GM21515 (cell line): ENCODE data around the gene NANS.
"Not testable (repeated sequence)": the region's sequence is repeated elsewhere in the genome, so short reads cannot be mapped to it uniquely, and the experiment has no call there.

Experiments
- ATAC-seq: cut with Tn5 transposase; IDR thresholded peaks from one replicate; pipeline ENCODE4 v1.9.1; 2021; ENCODE audit not compliant: unreplicated experiment

NANS gene, protein sequence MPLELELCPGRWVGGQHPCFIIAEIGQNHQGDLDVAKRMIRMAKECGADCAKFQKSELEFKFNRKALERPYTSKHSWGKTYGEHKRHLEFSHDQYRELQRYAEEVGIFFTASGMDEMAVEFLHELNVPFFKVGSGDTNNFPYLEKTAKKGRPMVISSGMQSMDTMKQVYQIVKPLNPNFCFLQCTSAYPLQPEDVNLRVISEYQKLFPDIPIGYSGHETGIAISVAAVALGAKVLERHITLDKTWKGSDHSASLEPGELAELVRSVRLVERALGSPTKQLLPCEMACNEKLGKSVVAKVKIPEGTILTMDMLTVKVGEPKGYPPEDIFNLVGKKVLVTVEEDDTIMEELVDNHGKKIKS

DNA sequence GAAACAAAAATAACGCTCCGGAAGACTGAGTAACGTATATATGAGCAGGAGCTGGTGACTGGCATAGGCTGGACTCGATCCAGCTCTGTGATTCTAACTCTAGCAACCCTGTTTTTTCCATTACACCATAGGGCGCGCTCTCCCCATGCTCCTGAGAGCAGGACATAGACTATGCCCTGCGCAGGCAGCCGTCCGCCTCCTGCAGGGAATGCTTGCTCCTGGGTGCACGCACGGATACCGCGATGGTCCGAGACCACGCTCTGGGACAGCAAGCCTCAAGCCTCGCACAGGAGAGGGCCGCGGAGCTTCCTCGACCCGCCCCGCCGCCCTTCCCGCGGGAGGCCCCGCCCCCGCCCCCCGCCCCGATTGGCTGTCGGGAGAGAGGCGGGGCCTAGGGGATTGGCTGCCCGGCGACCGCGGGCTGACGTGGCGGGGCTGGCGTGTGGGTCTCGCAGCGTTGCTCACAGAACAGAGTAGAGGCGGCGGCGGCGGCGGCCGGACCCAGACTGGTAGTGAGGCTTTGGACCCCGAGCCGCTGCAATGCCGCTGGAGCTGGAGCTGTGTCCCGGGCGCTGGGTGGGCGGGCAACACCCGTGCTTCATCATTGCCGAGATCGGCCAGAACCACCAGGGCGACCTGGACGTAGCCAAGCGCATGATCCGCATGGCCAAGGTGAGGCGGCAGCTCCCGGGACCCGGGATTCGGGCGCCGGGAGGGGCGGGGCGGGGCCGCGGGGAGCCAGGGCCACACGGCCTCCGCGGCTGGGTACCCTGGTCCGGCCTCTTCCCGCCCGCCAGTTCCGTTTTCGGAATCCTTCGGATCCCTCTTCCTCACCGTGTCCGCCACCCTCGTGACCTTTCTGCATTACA, at the start of gene NANS:
Gene NANS (plus strand): TSS at position 464 of the 869 bp plus-strand sequence. CDS start 77 bp downstream, at position 541.
- ATAC-seq = peak; percentile 93

DNA sequence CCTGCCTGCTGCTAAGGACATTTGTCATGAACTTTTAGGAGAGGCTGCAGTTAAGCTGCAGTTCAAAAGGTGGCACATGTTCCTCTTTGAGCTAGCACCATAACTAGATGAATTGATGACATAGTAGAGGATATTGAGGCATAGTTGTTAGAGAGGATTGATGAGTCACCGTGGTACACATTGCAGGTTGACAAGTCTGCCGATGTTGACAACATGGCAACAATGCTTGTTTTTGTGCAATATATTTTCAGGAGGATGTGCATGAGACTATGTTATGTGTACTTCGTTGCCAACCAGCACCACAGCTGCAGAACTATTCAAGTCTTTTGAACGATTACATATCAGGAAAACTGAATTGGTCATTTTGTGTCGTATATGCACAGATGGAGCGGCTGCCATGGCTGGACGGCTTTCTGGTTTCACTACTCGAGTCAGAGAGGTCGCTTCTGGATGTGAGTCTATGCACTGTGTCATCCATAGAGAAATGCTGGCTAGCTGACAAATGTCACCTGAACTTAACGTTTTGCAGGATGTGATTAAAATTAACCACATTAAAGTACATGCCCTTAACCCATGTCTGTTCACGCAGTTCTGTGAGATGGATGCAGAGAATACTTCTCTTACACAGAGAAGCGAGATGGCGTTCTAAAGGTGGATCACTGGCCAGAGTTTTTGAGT, 49.1 kb upstream of the NANS start:
- no peak for ATAC-seq

DNA sequence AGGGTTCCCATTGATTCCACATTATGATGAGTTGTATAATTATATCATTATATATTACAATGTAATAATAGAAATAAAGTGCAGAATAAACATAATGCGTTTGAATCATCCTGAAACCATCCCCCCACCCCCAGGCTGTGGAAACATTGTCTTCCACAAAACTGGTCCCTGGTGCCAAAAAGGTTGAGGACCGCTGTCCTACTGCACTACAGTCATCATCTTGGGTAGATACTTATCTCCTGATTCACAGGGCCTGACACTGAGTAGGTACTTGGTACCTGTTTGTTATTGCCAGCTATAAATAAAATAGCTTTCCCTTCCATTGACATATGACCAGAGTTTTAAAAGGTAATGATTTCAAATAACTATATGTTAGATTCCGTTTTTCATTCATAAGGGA, 47.8 kb upstream of the NANS start:
- no peak for ATAC-seq

DNA sequence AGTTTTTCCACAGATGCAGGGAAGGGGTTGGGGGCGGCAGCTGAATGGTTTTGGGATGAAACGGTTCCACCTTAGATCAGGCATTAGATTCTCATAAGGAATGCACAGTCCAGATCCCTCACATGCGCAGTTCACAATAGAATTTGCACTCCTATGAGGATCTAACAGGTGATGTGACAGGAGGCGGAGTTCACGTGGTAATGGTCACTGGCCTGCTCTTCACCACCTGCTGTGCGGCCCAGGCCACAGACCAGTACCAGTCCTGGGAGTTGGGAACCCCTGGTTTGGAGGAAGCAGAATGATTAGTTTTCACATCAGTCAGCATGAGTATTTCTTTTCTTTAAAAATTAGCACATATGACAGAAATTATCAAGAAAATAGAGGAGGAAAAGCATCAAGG, 47.1 kb upstream of the NANS start:
- ATAC-seq = no peak

DNA sequence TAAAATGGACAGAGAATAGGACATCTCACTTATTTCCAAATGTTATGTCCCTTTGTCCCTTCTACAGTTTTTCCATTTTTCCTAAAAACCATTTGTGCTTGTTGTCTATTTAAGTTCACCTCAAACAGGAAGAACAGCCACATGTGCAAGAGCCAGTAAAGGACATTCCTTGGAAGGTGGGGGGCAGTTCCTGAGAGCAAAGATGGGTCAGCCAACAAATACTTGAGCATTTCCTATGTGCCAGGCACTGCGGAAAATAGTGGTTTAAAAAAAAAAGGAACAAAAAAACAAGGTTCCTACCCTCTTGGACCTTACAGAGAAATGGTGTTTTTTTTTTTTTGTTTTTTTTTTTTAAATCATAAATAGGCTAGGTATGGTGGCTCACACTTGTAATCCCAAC, 46.6 kb upstream of the NANS start:
- ATAC-seq = no peak

DNA sequence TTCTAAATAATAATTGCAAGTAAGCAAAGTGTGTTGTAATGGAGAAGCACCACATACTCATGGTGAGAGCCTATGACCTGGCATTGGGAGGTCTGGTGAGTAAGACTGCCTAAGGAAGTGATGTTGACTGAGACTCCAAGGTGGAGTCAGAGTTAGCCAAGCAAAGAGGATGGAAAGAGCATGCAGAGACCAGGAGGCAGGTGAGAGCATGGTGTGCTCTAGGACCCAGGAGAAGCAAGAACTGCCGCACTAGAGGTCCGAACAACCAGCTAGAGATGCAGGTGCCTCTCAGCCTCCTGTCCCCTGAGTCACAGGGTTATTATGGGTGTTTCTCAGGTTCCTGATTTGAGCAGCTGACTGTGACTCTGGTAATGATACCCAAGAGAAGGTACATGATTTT, 46.1 kb upstream of the NANS start:
- ATAC-seq = peak; percentile 82

DNA sequence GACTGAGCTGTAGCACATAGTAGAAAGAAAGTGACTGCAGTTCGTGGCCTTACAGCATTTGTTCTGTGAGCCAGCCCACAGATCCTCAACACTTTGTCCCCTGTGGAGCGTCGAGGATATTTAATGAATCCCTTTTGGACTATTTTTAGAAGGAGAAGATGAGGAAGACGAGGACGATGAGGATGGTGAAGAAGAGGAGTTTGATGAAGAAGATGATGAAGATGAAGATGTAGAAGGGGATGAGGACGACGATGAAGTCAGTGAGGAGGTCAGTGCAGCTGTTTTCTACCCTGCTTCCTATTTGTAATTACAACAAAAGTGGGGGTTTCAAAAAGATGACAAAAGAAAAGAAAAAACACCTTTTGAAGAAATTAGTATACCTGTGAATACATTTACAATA, 45.4 kb upstream of the NANS start:
- ATAC-seq = no peak

DNA sequence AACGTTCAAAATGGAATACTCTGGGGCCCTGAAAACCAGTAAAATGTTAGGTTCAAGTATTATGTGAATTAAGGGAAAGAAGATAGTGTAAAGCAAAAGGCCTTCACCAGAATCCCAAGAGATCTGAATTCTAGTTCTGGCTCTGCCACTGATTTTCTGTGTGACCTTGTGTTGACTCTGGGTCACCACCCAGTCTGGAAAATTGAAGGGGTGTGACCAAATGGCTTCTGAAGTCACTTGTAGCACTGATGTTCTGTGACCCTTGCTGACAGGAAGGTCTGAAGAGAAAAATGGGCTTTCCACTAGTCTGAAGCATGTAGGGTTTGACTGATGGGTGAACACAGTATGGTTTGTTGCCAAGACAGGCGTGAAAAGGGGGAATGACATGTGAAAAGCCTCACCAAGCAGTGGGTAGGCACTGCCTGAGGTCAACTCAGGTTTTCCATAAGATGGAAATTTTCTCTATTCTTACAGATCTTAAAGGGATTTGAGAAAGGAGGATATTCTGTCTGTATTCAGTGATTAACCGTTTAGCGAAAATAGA, 40.3 kb upstream of the NANS start:
- ATAC-seq = no peak

DNA sequence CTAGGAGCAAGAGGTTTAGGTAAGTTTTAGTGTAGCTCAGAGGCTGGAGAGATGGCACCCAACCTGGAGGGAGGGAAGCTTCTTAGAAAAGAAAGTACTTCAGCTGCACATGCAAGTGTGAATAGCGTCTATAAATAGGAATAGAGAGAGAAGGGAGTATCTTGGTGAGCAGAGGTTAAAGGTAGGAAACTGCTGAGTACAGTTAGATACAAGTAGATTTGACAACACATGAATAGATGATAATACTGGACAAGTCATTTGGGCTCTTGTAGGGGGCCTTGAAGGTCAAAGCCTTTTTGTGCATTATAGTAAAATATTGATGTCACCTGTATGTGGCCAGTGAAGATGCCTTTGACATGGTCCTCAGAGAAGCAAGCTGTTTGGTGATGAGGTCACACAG, 39.2 kb upstream of the NANS start:
- ATAC-seq = no peak

DNA sequence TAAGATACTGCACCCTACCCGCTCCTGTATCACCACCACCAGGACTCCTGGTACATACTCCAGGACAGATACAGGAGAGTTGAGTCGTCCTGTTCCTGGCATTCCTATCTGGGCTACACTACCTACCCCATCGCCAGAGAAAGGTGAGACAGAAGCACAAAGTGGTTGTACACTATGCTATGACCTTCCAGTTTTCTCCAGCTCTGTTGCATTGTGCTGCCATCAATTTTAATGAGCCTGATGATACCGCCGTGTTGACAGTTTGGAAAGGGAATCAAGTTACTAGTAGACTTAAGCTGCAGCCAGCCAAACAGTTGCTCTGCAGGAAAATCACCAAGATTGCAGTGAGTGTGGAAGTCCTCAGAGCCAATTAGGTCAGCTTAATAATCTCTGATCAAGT, 38.2 kb upstream of the NANS start:
- no peak for ATAC-seq

DNA sequence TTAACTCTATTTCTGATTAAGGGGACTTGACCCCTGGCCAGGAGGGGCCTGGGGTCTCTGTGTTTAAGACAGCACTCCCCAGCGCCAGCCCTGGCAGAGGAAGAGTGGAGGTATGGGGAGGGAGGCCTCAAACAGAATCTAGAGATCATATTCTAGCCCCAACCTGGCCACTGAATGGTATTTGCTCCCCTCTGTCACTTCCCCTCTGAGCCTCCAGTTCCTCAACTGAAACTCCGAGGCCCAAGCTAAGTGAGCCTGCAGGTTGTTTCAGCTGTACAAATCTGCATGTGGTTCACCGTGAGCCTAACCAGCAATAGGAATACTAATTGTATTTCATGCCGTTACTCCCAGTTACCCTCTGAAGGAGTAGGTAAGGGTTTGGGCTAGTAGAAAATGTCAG, 37.4 kb upstream of the NANS start:
- ATAC-seq = no peak

DNA sequence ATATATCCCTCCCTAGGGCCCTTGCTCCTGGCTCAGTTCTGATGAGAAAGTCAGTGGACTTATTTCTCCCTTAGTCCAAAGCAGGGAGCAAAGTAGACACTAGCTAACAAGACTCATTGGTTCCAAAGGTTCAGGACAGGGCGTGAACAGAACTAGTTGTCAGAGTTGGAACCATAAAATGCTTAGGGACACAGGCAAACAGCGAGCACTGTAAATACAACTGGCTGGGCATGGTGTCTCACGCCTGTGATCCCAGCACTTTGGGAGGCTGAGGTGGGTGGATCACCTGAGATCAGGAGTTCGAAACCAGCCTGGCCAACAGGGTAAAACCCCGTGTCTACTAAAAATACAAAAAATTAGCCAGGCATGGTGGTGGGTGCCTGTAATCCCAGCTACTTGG, 36.7 kb upstream of the NANS start:
- ATAC-seq = not testable (repeated sequence)

DNA sequence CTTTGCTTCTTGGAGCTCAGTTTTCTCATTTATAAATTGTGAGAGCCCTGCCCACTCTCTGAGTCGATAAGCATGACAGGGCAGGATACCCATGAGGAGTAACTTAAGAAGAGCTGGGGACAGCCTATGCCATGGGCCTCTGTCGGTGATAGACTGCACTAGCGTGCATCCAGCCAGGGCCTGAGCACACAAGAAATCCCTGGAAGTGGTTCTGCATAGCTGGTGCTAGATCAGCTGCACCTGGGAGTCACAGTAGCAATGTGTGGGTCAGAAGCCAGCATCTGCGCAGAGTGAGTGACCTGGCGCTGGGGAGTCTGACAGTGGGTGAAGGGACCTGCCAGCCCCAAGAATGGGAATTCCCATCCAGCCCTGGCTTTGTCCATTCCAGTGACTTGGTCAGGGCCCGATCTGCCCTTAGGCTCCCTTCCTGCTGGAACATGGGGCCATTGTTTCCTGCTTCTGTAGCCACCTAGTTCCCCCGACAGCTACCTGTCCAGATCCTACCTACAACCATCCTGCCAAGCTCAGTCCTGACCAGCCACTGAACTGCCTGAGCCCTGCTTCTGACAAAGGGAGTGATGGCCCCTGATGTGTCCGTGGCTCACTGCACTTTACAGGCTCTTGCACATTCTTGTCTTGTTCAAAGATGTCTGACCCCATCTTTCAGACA, 35.9 kb upstream of the NANS start:
- no peak for ATAC-seq

DNA sequence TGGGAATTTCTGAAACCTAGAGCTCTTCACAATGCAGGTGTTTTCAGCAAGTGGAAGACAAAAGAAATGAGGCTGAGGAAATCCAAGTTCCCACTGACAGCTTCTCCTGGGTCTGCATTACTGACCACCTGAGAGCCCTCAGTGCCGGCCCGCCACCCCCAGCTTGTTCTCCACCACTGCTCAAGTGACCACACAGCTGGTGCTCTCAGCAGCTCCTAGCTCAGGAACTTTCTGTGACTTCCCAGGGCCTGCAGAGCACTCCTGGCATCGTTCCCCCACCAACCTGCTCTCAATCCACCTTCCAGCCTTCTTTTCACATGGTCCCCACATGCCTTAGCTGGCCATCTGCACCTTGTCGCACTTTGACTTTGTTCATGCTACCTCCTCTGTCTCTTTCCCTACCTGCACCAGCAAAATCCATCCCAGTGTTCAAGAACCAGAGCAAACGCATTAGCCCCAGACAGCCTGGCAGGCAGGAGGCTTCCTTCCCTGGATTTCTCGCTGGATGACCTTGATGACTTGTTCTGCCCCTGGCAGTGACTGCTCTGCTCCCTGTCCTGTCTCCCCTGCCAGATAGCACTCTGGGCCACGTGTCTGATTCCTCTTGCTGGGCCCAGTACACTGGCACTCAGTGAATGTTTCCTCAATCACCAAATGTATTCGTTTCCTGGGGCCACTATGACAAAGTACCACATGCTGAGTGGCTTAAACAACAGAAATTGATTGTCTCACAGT, 35.1 kb upstream of the NANS start:
- no peak for ATAC-seq

DNA sequence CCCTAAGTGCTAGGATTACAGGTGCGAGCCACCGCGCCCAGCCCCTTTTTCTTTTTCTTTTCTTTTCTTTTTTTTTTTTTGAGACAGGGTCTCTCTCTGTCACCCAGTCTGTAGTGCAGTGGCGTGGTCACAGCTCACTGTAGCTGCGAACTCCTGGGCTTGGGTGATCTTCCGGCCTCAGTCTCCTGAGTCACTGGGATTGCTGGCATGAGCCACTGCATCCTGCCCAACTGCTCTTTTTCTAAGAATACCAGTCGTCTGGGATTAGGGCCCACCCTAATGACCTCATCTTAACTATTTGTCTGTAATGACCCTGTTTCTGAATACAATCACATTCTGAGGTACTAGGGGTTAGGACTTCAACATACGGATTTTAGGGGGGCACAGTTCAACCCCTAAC, 34.1 kb upstream of the NANS start:
- no peak for ATAC-seq

DNA sequence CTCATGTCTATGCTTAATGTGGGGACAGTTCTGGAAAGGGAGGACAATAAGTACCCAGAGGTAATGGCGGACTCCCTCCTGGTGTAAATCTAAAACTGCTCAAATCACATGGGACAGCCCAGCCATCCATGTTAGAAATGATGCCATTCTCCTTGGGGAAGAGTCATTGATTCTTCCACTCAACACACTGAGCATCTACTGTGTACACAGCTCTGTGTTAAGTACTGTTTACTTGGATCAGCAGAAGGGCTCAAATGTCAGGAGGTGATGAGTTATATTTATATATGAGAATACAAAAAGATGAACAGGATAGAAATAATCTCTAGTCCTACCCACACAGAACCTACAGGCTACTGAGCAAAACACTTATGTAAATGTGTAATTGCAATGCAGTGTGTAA, 31.8 kb upstream of the NANS start:
- ATAC-seq = no peak

DNA sequence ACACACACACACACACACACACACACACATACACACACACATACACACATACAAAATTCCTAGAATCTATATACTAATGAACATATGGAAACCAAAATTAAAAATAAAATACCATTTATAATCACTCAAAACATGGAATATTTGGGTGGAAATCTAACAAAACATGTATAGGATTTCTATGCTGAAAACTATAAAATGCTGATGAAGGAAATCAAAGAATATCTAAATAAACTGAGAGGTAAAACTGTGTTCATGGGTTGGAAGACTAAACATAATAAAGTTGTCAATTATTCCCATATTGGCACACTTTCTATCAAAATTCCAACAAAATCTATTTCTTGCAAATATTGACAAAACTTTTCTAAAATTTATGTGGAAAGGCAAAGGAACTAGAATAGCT, 25.4 kb upstream of the NANS start:
- ATAC-seq = no peak

DNA sequence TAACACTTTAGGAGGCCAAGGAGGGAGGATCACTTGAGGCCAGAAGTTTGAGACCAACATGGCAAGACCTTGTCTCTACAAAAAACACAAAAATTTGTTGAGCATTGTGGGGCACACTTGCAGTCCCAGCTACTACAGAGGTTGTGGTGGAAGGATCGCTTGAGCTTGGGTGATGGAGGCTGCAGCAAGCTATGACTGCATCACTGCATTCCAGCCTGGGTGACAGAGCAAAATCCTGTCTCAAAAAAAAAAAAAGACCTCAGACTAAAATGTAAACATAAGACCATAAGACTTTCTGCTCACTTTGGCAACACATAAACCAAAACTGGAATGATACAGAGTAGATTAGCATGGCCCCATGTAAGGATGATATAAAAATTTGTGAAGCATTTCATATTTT, 24.6 kb upstream of the NANS start:
- ATAC-seq = no peak

DNA sequence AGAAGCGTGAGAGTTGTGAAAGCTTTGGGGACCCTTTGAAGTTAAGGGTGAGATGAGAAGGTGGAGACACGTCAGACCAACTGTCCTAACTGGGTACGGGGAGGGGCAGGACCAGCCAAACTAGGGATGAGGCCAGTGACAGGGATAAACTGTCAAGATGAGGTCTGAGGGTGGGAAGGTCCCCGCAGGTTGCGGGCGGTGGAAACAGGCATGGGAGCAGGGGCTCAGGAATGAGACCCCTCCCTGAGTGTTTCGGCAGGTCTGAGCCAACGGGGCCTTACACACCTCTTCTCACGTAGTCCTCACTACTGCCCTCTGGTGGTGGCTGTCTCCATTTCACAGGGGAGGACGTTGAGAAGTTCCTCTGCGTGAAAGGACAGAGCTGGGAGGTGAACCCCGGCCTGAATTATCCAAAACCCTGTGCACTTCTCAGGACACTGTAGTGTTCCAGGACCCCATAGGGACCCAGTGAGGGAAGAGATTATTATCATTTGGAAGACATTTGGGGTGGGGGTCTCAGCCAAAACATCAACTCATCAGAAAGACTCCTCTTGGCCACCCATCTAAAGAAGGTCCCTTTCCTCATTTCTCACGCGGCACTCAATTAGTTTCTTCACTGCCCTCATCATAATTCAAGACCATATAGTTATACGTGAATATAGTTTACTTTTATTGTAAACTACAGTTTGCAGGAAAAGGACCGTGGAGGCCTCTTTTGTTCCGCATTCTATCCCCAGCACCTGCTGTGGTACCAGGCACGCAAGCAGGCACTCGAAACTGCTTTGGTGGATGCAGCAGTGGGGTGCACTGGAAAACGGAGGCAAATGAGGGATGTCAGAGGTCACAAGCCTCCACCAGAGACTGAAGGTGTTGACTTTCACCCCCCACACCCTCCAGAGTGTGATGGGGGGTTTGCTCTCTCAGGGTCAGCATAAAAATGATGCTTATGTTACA, 21.7 kb upstream of the NANS start:
- ATAC-seq = peak; percentile 48
